ENCODE results near the gene NOP14. TPM values are rescaled to one million over a fixed set of nuclear protein-coding genes. Genes with fewer than 3 reads are reported as not detected.

Gene NOP14
- total and polyA plus RNA-seq, 2 donors (not counting 3 experiments of a cell fraction or from before 2014, with no cell fraction given): 9.5 to 45.2 TPM

- no peak overlapping the region for H2AFZ ChIP-seq (ENCODE audit: low read depth, low read length)
- POLR2A ChIA-PET: no interaction called here
- H3K9me3 ChIP-seq (replicated peaks; ENCODE audit: control insufficient read depth, insufficient read depth, low read length): no peaks in the 10 kb centered on the region
- no peak overlapping the region for H3K9ac ChIP-seq (replicated peaks; ENCODE audit: extremely low read depth, insufficient read depth, low read length)
- CTCF ChIA-PET: interaction anchor here (1.8 to 2.2 kb wide), 2 partner anchors 13 to 17 kb away, joined by 7 to 8 read pairs; no protein-coding TSS in a partner anchor
- H3K36me3 ChIP-seq (ENCODE audit: control insufficient read depth in 2 of 2, extremely low read depth in 1 of 2, insufficient read depth in 2 of 2, low read length in 2 of 2): no peaks in the 10 kb centered on the region
- H3K9me1 ChIP-seq (replicated peaks; ENCODE audit: control insufficient read depth, extremely low read depth, insufficient read depth, low read length): no peaks in the 10 kb centered on the region
- no peak for FAIRE-seq
- no peaks in the 10 kb centered on the region for H4K20me1 ChIP-seq (replicated peaks; ENCODE audit: control insufficient read depth, extremely low read depth, insufficient read depth, low read length)
- dilution Hi-C loops (cut with MboI; ENCODE audit: extremely low pct_ligation_motif_present, low sequenced_read_pairs) (no loop called here), intact Hi-C loops (cut with micrococcal nuclease) (no loop called here)
- BruUV-seq (replicated peaks): no TSS peak
- H3K27ac ChIP-seq (ENCODE audit: insufficient read depth, low read depth, low read length): no peak overlapping the region
- H3K4me3 ChIP-seq (replicated peaks in 1 of 3; ENCODE audit: insufficient read depth in 1 of 3, low read depth in 1 of 3, low read length in 3 of 3): no peak overlapping the region
- no peak for DNase-seq (ENCODE audit: low read depth, low spot score)
- H3K4me2 ChIP-seq (ENCODE audit: insufficient read depth, low read length): no peak overlapping the region
- TF ChIP-seq POLR2A (IDR thresholded peaks at IDR 0.05; ENCODE audit: low read depth, low read length): no peak
- TF ChIP-seq EZH2 (IDR thresholded peaks at IDR 0.05; ENCODE audit: borderline replicate concordance, low read depth, low read length, severe bottlenecking): no peak
- TF ChIP-seq MAX (IDR thresholded peaks at IDR 0.05; ENCODE audit: insufficient read depth, insufficient read length): no peak
- no peak for TF ChIP-seq JUN (IDR thresholded peaks at IDR 0.05; ENCODE audit: borderline replicate concordance, insufficient read depth, insufficient read length, low read depth)
- TF ChIP-seq CTCF (IDR thresholded peaks at IDR 0.05; ENCODE audit: extremely low read depth in 1 of 2, insufficient read depth in 1 of 2, low read depth in 1 of 2, low read length in 2 of 2): no peak
- no peak for TF ChIP-seq POLR2AphosphoS5 (IDR thresholded peaks at IDR 0.05; ENCODE audit: insufficient read depth, low read depth, low read length)
- TF ChIP-seq MYC (IDR thresholded peaks at IDR 0.05; ENCODE audit: low read depth, low read length): no peak
- TF ChIP-seq GATA2 (IDR thresholded peaks at IDR 0.05; ENCODE audit: insufficient read depth, insufficient read length, low read depth, low read length): no peak
- no peaks in the 10 kb centered on the region for H3K4me1 ChIP-seq (ENCODE audit: control insufficient read depth, extremely low read depth, insufficient read depth, low read length)
- no peaks in the 10 kb centered on the region for H3K79me2 ChIP-seq (ENCODE audit: control insufficient read depth, insufficient read depth, low read length)
- H3K27me3 ChIP-seq (ENCODE audit: control insufficient read depth in 2 of 2, insufficient read depth in 2 of 2, low read length in 2 of 2): peaks cover 3 to 5% of the 10 kb centered on the region in 2 experiments
Observed at GRCh38 chr4:2994917-2995316, 31.7 kb upstream of the NOP14 start.

All from endothelial cell of umbilical vein (primary cell).